ENCODE measurements around the gene LYPD6. TPM values are rescaled to one million over a fixed set of nuclear protein-coding genes. Genes with fewer than 3 reads are reported as not detected.

Gene LYPD6
- total and polyA plus RNA-seq, 9 of the 15 experiments (the other 6 are each of a cell fraction or from before 2014, with no cell fraction given) = not detected

GRCh38 chr2:149365931-149366583 lies 35.7 kb downstream of the LYPD6 start:
- Histone ChIP-seq H3K27me3 (ENCODE audit: control insufficient read depth in 2 of 2, insufficient read depth in 2 of 2, low read length in 2 of 2) (no peaks in the 10 kb centered on the region), H4K20me1 (replicated peaks; ENCODE audit: control insufficient read depth, insufficient read depth, low read length) (no peaks in the 10 kb centered on the region), H3K79me2 (ENCODE audit: control insufficient read depth, insufficient read depth, low read length) (no peaks in the 10 kb centered on the region), H3K36me3 (ENCODE audit: control insufficient read depth, insufficient read depth, low read length) (no peaks in the 10 kb centered on the region), H3K9me3 (replicated peaks; ENCODE audit: control insufficient read depth, insufficient read depth, low read depth, low read length) (no peaks in the 10 kb centered on the region), H2AFZ (ENCODE audit: low read depth, low read length) (no peak overlapping the region), H3K4me2 (ENCODE audit: insufficient read depth, low read length) (no peak overlapping the region), H3K4me3 (no peak overlapping the region), H3K4me1 (replicated peaks in 1 of 2; ENCODE audit: control insufficient read depth in 2 of 2, insufficient read depth in 2 of 2, low read length in 2 of 2) (no peaks in the 10 kb centered on the region), H3K27ac (ENCODE audit: extremely low read depth, low read depth, low read length) (no peak overlapping the region), H3K9me1 (ENCODE audit: control insufficient read depth, insufficient read depth, low read length) (no peaks in the 10 kb centered on the region), H3K9ac (ENCODE audit: insufficient read depth in 1 of 2, low read depth in 2 of 2, low read length in 2 of 2) (no peak overlapping the region)
- WGBS (ENCODE audit: insufficient coverage, low coverage, missing lambda C conversion rate) = 0% methylated on average over 5 of the region's 5 CpGs
- no peak for ATAC-seq
- ChIA-PET CTCF (ENCODE audit: low intra/inter-chr PET ratio) (no interaction called here), POLR2A (interaction anchor here (0.7 kb wide), 1 partner anchor 9 kb away, joined by 3 read pairs; no protein-coding TSS in a partner anchor)
- in situ Hi-C loops (cut with MboI) (no loop called here), intact Hi-C loops (cut with micrococcal nuclease) (no loop called here)
- no peak for DNase-seq (ENCODE audit: extremely low read depth in 1 of 4, low spot score in 3 of 4)
- BruUV-seq (replicated peaks) = no TSS peak
- no peak for FAIRE-seq
- TF ChIP-seq RBFOX2 (IDR thresholded peaks at IDR 0.05; ENCODE audit: low read depth, low read length) (no peak), MCM3 (IDR thresholded peaks at IDR 0.05) (no peak), CLOCK (CRISPR knock-in tag; IDR thresholded peaks at IDR 0.05; ENCODE audit: borderline replicate concordance) (no peak), NFE2 (IDR thresholded peaks at IDR 0.05; ENCODE audit: low read depth) (no peak), ZNF165 (CRISPR knock-in tag; IDR thresholded peaks at IDR 0.05; ENCODE audit: borderline replicate concordance) (no peak), NUFIP1 (IDR thresholded peaks at IDR 0.05; ENCODE audit: partially characterized antibody) (no peak), ARNT (IDR thresholded peaks at IDR 0.05) (no peak), CREBBP (IDR thresholded peaks at IDR 0.05; ENCODE audit: low read depth, low read length) (no peak), THRAP3 (IDR thresholded peaks at IDR 0.05; ENCODE audit: borderline replicate concordance) (no peak), NONO (IDR thresholded peaks at IDR 0.05; ENCODE audit: low read depth in 2 of 2, low read length in 1 of 2) (no peak), KDM1A (IDR thresholded peaks at IDR 0.05) (no peak)
- TF ChIP-seq, protein P1, sequence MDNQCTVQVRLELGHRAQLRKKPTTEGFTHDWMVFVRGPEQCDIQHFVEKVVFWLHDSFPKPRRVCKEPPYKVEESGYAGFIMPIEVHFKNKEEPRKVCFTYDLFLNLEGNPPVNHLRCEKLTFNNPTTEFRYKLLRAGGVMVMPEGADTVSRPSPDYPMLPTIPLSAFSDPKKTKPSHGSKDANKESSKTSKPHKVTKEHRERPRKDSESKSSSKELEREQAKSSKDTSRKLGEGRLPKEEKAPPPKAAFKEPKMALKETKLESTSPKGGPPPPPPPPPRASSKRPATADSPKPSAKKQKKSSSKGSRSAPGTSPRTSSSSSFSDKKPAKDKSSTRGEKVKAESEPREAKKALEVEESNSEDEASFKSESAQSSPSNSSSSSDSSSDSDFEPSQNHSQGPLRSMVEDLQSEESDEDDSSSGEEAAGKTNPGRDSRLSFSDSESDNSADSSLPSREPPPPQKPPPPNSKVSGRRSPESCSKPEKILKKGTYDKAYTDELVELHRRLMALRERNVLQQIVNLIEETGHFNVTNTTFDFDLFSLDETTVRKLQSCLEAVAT (IDR thresholded peaks at IDR 0.05) = no peak
- TF ChIP-seq, protein P2, sequence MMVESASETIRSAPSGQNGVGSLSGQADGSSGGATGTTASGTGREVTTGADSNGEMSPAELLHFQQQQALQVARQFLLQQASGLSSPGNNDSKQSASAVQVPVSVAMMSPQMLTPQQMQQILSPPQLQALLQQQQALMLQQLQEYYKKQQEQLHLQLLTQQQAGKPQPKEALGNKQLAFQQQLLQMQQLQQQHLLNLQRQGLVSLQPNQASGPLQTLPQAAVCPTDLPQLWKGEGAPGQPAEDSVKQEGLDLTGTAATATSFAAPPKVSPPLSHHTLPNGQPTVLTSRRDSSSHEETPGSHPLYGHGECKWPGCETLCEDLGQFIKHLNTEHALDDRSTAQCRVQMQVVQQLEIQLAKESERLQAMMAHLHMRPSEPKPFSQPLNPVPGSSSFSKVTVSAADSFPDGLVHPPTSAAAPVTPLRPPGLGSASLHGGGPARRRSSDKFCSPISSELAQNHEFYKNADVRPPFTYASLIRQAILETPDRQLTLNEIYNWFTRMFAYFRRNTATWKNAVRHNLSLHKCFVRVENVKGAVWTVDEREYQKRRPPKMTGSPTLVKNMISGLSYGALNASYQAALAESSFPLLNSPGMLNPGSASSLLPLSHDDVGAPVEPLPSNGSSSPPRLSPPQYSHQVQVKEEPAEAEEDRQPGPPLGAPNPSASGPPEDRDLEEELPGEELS (CRISPR knock-in tag; IDR thresholded peaks at IDR 0.05; ENCODE audit: borderline replicate concordance) = no peak
